Measurements from ENCODE around the gene EIF4G1.
A peak's percentile ranks its signal among the peaks of the same experiment; 100 is the strongest.
"Not testable (repeated sequence)": the region's sequence is repeated elsewhere in the genome, so short reads cannot be mapped to it uniquely, and the experiment has no call there.

The EIF4G1 gene, protein sequence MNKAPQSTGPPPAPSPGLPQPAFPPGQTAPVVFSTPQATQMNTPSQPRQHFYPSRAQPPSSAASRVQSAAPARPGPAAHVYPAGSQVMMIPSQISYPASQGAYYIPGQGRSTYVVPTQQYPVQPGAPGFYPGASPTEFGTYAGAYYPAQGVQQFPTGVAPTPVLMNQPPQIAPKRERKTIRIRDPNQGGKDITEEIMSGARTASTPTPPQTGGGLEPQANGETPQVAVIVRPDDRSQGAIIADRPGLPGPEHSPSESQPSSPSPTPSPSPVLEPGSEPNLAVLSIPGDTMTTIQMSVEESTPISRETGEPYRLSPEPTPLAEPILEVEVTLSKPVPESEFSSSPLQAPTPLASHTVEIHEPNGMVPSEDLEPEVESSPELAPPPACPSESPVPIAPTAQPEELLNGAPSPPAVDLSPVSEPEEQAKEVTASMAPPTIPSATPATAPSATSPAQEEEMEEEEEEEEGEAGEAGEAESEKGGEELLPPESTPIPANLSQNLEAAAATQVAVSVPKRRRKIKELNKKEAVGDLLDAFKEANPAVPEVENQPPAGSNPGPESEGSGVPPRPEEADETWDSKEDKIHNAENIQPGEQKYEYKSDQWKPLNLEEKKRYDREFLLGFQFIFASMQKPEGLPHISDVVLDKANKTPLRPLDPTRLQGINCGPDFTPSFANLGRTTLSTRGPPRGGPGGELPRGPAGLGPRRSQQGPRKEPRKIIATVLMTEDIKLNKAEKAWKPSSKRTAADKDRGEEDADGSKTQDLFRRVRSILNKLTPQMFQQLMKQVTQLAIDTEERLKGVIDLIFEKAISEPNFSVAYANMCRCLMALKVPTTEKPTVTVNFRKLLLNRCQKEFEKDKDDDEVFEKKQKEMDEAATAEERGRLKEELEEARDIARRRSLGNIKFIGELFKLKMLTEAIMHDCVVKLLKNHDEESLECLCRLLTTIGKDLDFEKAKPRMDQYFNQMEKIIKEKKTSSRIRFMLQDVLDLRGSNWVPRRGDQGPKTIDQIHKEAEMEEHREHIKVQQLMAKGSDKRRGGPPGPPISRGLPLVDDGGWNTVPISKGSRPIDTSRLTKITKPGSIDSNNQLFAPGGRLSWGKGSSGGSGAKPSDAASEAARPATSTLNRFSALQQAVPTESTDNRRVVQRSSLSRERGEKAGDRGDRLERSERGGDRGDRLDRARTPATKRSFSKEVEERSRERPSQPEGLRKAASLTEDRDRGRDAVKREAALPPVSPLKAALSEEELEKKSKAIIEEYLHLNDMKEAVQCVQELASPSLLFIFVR (N-terminal part only)

DNA sequence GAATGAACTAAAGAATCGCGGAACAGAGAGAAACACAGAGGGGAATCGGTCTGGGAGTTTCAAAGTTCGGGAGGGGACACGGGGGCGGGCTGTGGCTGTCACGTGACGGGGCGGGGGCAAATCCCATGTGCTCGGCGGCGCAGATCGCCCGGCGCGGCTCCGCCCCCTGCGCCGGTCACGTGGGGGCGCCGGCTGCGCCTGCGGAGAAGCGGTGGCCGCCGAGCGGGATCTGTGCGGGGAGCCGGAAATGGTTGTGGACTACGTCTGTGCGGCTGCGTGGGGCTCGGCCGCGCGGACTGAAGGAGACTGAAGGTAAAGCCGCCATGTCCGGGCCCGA, at the start of gene EIF4G1:
Gene EIF4G1, plus strand, starts transcription at position 244 of the 337 bp plus-strand sequence. CDS start 1,191 bp downstream, outside the sequence.
- DNase-seq, result peak; percentile 92 to 95

DNA sequence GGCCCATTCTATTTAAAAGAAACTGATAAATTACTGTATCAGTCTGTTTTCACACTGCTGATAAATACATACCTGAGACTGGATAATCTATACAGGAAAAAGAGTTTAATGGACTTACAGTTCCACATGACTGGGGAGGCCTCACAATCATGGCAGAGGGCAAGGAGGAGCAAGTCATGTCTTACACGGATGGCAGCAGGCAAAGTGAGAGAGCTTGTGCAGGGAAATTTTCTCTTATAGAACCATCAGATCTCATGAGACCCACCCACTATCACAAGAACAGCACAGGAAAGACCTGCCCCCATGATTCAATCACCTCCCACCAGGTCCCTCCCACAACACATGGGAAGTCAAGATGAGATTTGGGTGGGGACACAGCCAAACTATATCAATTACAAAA, 47.2 kb upstream of the EIF4G1 start:
- DNase-seq, result not testable (repeated sequence)

DNA sequence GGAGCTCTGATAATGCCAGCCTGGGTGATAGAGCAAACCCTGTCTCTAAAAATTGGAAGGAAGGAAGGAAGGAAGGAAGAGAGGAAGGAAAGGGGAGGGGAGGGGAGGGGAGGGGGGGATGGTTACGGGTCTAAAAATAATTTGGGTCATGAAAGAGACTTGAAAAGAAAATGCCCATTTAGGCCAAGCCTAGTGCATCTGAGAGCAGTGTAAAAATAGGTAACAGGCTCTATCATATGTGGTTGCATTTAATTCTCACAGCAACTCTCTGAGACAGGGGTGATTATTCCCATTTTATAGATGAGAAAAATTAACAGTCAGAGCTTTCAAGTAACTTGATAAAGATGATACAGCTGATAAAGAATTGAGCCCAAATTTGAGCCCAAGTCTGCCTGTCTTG, 42.1 kb upstream of the EIF4G1 start:
- DNase-seq, result no peak

DNA sequence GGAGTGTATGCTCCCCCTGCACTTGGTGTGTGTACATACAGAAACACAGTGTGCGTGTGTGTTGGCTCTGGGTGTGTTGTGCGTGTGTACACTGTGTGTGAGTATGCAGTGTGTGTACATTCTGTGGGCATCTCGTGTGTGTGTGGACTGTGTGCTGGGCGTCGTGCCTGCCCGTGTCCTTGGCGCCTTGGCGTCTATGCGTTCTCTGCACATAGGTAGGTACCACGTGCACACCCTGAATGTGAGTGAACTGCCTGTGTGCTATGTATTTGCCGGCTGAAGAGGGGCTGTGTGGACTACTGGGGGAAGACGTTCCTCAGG, 39.1 kb upstream of the EIF4G1 start:
- DNase-seq, result no peak

DNA sequence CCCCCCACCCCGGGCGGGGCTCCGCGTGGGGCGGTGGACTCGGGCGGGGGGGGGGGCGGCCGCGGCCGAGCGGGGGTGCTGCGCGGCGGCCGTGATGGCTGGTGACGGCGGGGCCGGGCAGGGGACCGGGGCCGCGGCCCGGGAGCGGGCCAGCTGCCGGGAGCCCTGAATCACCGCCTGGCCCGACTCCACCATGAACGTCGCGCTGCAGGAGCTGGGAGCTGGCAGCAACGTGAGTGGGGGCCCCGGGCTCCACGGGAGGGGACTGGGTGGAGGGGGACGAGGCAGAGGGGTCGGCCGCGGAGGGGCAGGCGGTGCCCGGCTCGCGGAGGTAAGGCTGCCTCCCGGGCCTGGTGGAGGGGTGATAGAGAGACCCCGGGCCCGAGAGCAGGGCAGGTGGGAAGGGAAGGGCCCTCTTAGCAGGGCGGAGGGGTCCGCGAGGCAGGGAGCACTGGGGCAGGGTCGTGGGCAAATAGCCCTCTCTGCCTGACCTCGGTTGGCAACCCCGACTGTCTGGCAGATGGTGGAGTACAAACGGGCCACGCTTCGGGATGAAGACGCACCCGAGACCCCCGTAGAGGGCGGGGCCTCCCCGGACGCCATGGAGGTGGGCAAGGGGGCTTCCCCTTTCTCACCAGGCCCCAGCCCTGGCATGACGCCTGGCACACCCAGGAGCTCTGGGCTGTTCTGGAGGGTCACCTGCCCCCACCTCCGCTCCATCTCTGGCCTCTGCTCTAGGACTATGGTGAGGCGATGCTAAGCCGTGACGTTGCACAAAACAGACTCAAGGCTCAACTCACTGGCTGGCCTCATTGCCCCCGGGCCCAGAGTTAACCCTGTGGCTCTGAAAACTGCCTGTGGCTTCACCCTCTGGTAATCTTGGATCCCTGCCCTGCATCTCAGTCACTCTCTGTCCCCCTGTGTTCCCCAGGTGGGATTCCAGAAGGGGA, 38.2 kb upstream of the EIF4G1 start, which contains the start of gene ECE2:
Gene ECE2, plus strand, starts transcription at position 62 of the 950 bp plus-strand sequence. Its CDS starts 132 bp downstream, at position 194.
- no peak for DNase-seq

DNA sequence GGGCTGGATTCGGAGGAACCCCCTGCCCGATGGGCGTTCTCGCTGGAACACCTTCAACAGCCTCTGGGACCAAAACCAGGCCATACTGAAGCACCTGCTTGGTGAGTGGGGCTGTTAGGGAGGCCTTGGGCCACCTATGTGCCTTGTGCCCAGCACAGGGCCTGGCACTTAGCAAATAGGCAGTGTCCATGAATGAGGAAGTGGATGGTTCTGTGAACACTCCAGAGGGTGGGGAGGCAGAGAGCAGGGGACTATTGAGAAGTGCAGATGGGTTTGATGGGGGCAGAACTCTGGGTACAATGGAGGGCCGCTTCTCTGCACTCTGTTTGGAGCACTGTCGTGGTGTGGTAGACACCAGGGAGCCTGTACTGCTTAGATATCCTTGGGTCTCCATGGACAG, 37.0 kb upstream of the EIF4G1 start:
- no peak for DNase-seq

DNA sequence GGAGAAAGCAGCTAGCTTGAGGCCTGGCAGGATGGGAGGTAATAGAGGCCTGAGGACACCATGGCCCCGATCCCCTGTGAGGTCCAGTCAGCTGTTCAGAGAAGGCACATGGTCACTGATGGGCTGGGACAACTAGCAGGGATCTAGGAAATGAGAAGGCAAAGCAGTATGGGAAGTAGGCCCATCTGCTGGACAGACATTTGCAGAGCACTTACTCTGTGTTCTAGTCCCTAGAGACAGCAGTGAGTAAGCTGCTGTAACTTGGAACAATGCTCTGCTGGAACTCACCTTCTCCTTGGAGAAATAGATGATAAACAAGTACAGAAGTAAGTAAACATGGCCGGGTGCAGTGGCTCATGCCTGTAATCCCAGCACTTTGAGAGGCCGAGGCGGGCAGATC, 31.5 kb upstream of the EIF4G1 start:
- no peak for DNase-seq

DNA sequence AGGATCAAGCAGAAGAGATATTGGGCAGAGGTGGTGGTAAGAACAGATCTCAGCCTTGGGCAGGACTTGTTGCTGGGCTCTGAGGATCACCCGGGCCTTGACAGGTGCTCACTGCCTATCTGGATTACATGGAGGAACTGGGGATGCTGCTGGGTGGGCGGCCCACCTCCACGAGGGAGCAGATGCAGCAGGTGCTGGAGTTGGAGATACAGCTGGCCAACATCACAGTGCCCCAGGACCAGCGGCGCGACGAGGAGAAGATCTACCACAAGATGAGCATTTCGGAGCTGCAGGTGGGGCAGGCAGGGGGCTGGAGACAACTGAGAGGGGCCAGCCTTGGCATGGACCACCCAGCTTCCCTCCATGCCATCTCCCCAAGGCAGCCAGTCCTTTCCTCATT, 30.7 kb upstream of the EIF4G1 start:
- DNase-seq, result no peak

DNA sequence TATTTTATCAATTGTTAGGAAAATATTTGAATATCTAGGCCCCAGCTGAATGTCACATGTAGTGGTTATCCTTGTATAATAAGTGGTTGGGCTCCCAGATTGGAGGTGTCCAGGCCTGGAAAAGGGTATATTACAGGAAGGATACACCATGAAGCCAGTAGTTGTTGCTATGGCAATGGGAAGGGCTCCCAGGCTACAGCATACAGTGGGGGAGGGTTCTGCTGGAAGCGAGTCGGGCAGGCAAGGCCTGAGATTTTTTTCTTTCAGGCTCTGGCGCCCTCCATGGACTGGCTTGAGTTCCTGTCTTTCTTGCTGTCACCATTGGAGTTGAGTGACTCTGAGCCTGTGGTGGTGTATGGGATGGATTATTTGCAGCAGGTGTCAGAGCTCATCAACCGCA, 29.7 kb upstream of the EIF4G1 start:
- DNase-seq, result peak; percentile 69 to 72

DNA sequence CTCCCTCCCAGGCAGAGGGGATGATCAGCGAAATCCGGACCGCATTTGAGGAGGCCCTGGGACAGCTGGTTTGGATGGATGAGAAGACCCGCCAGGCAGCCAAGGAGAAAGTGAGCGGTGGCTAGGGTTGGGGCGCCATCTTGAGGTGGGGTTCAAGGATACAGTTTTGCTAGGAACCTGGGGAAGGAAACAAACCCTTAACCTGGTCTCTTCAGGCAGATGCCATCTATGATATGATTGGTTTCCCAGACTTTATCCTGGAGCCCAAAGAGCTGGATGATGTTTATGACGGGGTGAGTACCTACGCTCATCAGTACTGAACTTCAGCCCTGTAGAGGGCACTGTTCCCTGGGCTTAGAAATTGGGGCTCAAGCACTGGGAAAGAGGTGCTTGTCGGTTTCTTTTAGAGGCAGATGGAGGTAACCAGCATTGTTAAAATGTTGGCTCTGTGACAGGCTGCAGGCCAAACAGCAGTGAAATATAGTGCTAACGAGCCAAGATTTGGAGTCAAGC, 24.9 kb upstream of the EIF4G1 start:
- DNase-seq, result peak; percentile 70 to 73

DNA sequence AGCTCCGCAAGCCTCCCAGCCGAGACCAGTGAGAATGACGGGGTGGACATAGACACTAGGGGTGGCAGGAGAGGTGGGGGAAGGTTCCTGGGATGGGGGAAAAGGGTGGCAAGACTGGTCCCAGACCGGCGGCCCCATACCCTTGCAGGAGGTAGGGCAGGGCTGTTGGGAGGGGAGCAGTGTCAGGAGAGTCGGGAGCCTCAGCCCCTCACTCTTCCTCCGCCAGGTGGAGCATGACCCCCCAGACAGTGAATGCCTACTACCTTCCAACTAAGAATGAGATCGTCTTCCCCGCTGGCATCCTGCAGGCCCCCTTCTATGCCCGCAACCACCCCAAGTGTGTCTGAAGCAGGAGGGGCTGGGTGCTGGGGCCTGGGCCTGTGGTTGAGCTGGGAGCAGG, 24.1 kb upstream of the EIF4G1 start:
- DNase-seq, result no peak

DNA sequence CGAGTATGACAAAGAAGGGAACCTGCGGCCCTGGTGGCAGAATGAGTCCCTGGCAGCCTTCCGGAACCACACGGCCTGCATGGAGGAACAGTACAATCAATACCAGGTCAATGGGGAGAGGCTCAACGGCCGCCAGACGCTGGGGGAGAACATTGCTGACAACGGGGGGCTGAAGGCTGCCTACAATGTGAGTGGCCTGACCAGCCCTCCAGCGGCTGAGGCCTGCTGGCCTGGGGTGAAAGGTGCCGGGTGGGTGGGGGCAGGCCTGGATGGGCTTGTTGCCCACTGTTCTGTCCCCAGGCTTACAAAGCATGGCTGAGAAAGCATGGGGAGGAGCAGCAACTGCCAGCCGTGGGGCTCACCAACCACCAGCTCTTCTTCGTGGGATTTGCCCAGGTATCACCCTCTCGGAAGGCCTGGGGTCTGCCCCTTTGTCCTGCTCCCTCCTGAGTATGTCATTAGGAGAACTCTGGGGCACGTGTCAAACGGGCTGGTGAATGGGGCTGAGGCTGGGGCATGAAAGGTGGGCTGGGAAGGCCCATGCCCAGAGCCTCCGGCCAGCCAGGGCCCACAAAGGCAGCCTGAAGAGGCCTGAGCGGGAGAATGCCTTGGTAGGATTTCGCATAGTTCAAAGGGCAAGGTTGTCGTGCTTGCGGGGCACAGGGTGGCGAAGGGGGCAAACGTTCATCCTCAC, 23.2 kb upstream of the EIF4G1 start:
- no peak for DNase-seq

DNA sequence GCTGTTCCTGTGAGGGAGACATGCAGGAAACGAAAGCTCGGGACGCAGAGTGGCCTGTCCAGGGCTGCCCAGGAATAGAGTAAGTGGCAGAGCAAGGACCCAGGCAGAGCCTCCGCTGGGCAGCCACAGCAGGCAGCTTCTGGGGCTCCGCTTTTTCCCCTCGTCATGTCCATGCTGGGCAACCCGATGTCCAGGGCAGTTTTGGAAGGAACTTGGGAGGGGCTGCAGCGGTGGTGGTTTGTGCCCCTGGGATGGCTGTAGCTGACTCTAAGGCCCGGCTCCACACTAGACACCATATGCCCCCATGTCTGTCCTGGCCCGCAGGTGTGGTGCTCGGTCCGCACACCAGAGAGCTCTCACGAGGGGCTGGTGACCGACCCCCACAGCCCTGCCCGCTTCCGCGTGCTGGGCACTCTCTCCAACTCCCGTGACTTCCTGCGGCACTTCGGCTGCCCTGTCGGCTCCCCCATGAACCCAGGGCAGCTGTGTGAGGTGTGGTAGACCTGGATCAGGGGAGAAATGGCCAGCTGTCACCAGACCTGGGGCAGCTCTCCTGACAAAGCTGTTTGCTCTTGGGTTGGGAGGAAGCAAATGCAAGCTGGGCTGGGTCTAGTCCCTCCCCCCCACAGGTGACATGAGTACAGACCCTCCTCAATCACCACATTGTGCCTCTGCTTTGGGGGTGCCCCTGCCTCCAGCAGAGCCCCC, 22.5 kb upstream of the EIF4G1 start:
- DNase-seq, result no peak

DNA sequence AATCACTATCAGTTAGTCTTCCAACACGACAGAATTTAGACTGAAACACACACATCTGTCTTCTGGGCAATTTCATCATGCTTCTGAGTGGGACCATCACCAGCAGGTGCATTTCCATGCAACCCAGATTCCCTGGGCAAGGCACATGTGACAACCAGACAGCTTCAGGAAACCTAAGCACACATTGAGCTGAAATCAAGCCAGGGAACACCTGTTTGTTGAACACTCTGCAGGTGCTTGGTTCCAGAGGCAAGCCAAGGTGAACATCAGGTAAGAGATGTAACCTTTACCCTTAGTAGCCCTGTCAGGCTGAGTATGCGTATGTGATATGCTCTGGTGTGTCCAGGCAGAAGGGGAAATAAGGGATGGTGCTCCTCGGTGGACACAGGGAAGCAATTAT, 18.6 kb upstream of the EIF4G1 start:
- no peak for DNase-seq

DNA sequence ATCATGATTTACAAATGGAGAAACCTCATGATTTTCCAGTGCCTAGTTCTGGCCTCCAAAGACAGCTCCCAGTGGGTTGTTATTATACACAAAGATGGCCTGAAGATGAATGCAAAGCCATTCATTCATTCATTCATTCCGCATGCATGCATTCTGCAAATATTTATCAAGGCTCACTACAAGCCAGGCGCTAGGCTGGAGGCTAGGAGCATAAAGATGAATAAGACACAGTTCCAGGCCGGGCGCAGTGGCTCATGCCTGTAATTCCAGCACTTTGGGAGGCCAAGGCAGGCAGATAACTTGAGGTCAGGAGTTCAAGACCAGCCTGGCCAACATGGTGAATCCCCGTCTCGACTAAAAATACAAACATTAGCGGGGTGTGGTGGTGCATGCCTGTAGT, 17.8 kb upstream of the EIF4G1 start:
- no peak for DNase-seq

DNA sequence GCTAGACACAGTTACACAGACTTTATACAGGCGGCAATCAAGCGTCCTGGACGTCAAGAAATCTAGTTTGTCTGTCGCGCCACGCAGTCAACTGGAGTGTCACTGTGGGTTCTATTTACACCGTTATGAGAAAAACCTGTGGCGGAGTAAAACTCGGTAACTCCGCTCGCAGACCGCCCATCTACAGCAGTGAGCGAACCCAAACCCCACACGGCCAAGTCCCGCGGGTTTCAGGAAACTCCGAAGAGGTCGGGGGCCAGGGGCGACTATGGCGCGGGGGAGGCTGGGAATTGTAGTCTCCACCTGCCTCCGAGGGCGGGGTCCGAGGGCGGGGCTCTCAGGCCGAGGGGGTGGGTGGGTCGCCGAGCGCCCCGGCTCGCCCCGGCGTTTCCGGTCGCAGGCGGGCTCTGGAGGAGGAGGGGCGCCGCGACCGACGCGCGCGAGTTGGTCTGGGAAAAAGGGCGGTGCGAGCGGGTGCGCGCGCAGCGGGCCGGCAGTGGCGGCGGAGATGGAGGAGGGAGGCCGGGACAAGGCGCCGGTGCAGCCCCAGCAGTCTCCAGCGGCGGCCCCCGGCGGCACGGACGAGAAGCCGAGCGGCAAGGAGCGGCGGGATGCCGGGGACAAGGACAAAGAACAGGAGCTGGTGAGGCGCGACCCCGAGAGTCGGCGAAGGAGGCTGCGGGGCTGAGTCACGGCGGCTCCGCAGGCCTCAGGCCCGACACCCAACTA, 15.5 kb upstream of the EIF4G1 start, which contains the start of gene PSMD2:
Gene PSMD2, plus strand, starts transcription at position 483 of the 729 bp plus-strand sequence. Its CDS starts 26 bp downstream, at position 509.
- peak; percentile 95 to 96 for DNase-seq

DNA sequence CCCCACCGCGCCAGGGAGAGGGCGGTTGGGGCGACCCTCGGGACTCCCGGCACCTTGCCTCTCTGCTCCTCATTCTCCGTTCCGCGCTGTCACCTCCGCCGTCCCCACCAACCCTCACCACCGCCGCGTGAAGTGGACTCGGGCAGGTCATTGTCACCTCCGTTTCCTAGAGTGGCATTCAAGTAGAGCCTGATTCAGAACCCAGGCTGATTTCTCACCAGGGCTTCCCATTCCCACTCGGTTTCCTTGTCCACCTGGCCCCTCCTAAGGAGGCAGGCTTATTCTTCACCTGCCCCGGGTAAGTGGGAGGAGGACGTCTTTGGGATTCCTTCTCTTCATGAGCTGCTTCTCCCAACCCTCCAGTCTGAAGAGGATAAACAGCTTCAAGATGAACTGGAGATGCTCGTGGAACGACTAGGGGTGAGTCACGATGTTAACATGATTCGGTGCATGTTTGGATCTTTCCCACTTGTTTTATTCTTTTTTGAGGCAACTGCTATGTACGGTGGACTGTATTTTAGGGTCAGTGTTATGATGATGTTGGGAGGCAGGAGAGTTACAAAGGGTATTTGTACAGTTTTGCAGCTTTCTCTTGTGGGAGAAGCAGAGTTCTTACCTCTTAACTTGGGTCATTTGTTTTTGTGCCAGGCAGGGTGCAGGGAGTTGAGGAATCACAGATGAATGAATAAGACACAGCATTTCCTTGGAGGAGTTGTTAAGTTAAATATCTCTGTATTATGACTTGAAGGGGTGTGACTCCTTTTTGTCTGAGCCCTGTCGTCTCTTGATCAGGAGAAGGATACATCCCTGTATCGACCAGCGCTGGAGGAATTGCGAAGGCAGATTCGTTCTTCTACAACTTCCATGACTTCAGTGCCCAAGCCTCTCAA, 14.7 kb upstream of the EIF4G1 start:
- DNase-seq, result no peak

DNA sequence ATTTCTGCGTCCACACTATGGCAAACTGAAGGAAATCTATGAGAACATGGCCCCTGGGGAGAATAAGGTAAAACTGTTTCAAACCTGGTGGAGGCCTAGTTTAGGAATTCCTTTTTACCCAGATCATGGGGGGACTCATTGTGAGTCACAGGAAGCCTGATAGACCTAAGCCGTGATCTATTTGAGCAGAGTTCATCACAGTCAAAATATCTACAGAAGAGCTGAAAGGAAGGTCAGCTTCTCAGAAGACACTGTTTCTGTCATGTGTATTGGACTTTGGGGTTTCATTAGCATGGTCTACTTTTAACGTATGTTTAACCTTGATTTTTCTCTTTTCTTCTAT, 14.1 kb upstream of the EIF4G1 start:
- no peak for DNase-seq

DNA sequence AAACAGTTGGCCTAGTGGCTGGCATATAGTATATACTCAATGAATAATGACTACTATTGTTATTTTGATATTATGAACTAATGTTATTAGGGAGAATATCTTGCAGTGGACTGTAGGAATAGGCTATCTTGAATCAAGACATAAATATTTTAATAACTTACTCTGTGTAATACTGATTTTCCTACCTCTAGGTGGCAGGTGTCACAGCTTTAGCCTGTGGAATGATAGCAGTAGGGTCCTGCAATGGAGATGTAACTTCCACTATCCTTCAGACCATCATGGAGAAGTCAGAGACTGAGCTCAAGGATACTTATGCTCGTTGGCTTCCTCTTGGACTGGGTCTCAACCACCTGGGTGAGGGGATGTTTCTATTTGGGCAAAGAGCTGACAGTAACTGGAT, 8.8 kb upstream of the EIF4G1 start:
- DNase-seq, result peak; percentile 46 to 55

Measured in AML-193 (cell line).